Testis (tissue), 3 donors: ENCODE data around the gene PRPF4. TPM values are rescaled to one million over a fixed set of nuclear protein-coding genes. Genes with fewer than 3 reads are reported as not detected.
"Not testable (repeated sequence)": the region's sequence is repeated elsewhere in the genome, so short reads cannot be mapped to it uniquely, and the experiment has no call there.

Experiments used
- DNase-seq: peaks from one replicate; pipeline ENCODE4 v3.0.0-alpha.2; 2019
- H3K27ac ChIP-seq, 2 donors: fragments of 200-600 bp; sonication (generic); one replicate each; pipeline ENCODE4 v1.5.1; 2019
- H3K27me3 ChIP-seq: fragments of 200-600 bp; sonication (generic); one replicate; pipeline ENCODE4 v1.5.1; 2019
- H3K36me3 ChIP-seq: fragments of 200-600 bp; sonication (generic); one replicate; pipeline ENCODE4 v1.5.1; 2017; ENCODE audit warnings: low read depth; ENCODE audit errors: missing control alignments
- H3K4me1 ChIP-seq: fragments of 200-600 bp; sonication (generic); one replicate; pipeline ENCODE4 v1.5.1; 2019
- H3K4me3 ChIP-seq, 2 donors: fragments of 200-600 bp; sonication (generic); one replicate each; pipeline ENCODE4 v1.5.1; 2017 to 2019
- H3K9me3 ChIP-seq: fragments of 200-600 bp; sonication (generic); one replicate; pipeline ENCODE4 v1.5.1; 2017
- POLR2A ChIP-seq: fragments of 450-650 bp; IDR thresholded peaks from one replicate; pipeline ENCODE4 v1.6.1; 2017; ENCODE audit warnings: antibody characterized with exemption, mild to moderate bottlenecking, moderate library complexity
- WGBS, 2 donors: methylation state at CpG; one replicate each; pipeline ENCODE4 v1.1.5; 2018; 5-methylcytosine and 5-hydroxymethylcytosine counted together
- intact Hi-C: fragments of 100-400 bp; cut with DNase I; formaldehyde crosslinking; loops from one replicate; pipeline ENCODE4 v1.15.1; 2023; ENCODE audit warnings: low total_unique reads
- polyA plus RNA-seq: library from polyadenylated mRNA; stranded (reverse); fragments of 350-450 nt; fragmentation: Illumina TruSeq; extraction: RNeasy Lipid Tissue Mini Kit (QIAGEN cat#74804); gene quantifications from one replicate; pipeline ENCODE4 v1.2.3, GENCODE V29; 2014; ENCODE audit warnings: low read depth, low replicate concordance; ENCODE audit not compliant: insufficient read depth
- total RNA-seq, 2 donors: library from RNA; depleted of rRNA; stranded (reverse); fragments of >200 nt; gene quantifications; one replicate each; pipeline ENCODE4 v1.2.3, GENCODE V29; 2016
- TF ChIP-seq, protein P1 (sequence below), 3 experiments: fragments of 450-650 bp in 2 of 3; fragments of 200-600 bp in 1 of 3; sonication (generic) in 1 of 3; IDR thresholded peaks; one replicate each; pipeline ENCODE4 v1.5.1; 2016 to 2019; ENCODE audit warnings: antibody characterized with exemption in 3 of 3, mild to moderate bottlenecking in 2 of 3, moderate library complexity in 1 of 3

The PRPF4 gene
- total and polyA plus RNA-seq, 3 donors from 2014 or later, result 27.3 to 30.3 (median 29.9) TPM

DNA sequence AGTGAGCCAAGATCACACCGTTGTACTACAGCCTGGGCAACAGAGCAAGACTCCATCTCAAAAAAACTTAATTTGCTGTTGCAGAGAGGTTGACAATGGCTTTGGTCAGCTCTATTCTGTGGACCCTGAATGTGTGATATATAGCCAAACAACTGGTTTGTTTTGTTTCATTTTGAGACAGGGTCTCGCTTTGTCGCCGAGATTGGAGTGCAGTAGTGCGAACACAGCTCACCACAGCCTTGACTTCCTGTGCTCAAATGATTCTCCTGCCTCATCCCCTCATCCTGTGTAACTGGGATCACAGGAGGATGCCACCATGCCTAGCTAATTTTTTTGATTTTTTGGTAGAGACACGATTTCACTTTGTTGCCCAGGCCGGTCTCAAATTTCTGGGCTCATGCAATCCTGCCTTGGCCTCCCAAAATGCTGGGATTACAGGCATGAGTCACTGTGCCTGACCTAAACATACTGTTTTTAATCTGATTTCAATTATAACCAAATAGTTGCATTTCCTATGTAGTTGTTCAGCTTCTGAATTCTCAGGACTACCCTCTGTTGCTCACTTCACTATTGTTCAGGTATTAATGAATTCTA, 17.9 kb downstream of the PRPF4 start:
- H3K27ac ChIP-seq, result no peak overlapping the region
- TF ChIP-seq, protein P1, sequence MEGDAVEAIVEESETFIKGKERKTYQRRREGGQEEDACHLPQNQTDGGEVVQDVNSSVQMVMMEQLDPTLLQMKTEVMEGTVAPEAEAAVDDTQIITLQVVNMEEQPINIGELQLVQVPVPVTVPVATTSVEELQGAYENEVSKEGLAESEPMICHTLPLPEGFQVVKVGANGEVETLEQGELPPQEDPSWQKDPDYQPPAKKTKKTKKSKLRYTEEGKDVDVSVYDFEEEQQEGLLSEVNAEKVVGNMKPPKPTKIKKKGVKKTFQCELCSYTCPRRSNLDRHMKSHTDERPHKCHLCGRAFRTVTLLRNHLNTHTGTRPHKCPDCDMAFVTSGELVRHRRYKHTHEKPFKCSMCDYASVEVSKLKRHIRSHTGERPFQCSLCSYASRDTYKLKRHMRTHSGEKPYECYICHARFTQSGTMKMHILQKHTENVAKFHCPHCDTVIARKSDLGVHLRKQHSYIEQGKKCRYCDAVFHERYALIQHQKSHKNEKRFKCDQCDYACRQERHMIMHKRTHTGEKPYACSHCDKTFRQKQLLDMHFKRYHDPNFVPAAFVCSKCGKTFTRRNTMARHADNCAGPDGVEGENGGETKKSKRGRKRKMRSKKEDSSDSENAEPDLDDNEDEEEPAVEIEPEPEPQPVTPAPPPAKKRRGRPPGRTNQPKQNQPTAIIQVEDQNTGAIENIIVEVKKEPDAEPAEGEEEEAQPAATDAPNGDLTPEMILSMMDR (IDR thresholded peaks at IDR 0.05), result no peak
- no peak for TF ChIP-seq POLR2A
- H3K27me3 ChIP-seq, result no peaks in the 10 kb centered on the region
- H3K9me3 ChIP-seq, result no peaks in the 10 kb centered on the region
- no peaks in the 10 kb centered on the region for H3K36me3 ChIP-seq
- 87 to 91% methylated on average over 7 of the region's 7 CpGs for WGBS, 2 donors
- no peak for DNase-seq
- intact Hi-C loops, result no loop called here
- no peak overlapping the region for H3K4me3 ChIP-seq
- no peaks in the 10 kb centered on the region for H3K4me1 ChIP-seq

DNA sequence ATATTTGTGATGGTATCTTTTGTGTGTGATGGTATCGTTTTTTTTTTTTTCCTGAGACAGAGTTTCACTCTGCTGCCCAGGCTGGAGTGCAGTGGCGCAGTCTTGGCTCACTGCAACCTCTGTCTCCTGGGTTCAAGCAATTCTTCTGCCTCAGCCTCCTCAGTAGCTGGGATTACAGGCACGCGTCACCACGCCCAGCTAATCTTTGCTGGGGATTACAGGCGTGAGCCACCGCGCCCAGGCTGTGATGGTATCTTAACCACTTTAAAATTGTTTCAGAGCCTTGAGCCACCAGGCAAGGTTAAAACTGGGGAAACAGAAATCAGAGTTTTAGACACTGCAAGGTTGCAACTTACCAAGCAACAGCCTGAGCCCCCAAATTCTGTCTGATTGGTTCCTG, 20.8 kb downstream of the PRPF4 start:
- DNase-seq, H3K9me3 ChIP-seq, intact Hi-C loops, H3K4me3 ChIP-seq, H3K36me3 ChIP-seq, H3K27me3 ChIP-seq, H3K27ac ChIP-seq, H3K4me1 ChIP-seq: not testable (repeated sequence)
- WGBS, 2 donors, result 82 to 90% methylated on average over 8 of the region's 8 CpGs

DNA sequence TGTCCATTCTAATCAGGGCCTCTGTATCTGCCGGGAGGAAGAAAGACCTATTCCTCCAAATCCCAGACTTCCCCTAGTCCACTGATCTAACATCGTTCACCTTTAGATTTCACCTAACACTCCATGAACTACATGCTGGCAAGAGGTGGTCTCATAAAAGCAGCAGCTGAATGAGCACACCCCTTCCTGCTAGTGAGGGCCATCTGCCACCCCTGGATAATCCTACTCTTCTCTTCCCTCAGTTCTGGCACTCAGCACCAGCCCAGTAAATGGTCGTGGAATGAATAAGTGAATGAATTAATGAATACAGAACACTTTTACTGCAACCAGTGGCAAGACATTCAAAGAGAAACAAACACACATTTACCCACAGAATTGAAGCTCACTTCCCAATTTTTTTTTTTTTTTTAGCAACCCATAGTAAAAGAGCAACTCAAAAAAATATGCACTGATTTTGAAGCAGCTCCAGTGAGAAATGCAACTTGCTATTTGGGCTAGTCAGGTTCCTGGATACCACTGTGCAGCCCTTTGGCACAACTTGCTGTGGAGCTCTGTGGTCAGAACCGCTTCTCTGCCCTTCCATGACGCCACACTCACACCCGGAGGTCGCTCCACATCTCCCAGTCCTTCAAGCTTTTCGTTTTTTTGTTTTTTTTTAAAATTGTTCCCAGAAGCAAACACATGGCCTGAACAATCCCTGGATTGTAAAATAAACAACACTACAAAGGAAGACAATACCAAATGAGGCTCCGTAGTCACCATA, 21.5 kb downstream of the PRPF4 start:
- 74 to 80% methylated on average over 9 of the region's 9 CpGs for WGBS, 2 donors
- H3K4me1 ChIP-seq, result no peaks in the 10 kb centered on the region
- intact Hi-C loops, result no loop called here
- no peaks in the 10 kb centered on the region for H3K36me3 ChIP-seq
- DNase-seq, result no peak
- no peaks in the 10 kb centered on the region for H3K9me3 ChIP-seq
- no peak overlapping the region for H3K4me3 ChIP-seq
- H3K27ac ChIP-seq, result no peak overlapping the region
- H3K27me3 ChIP-seq, result no peaks in the 10 kb centered on the region
- TF ChIP-seq, protein P1 (IDR thresholded peaks at IDR 0.05), result no peak
- TF ChIP-seq POLR2A, result no peak

DNA sequence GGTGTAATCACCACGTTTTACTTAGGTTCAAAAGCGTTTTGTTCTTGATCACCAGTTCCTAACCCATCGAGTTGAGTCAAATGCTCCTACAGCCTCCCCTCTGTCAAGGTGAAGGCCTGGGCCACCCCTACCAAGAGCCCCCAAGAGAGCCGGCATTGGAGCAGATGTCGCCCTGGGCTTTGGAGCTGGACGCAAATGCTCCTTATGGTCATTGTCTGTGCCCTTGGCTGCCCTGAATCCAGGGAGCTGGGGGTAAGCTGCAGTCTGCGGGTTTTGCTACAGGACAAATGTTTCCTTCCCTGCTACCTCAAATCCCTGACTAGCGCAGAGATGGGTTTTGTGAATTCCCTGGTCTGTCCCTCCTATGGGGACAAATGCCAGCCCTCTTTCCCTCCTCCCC, 22.9 kb downstream of the PRPF4 start:
- intact Hi-C loops, result no loop called here
- 86 to 97% methylated on average over 6 to 8 of the region's 8 CpGs for WGBS, 2 donors

More for the DNA sequence above, 22.9 kb downstream of the PRPF4 start:
- no peaks in the 10 kb centered on the region for H3K9me3 ChIP-seq
- TF ChIP-seq, protein P1 (IDR thresholded peaks at IDR 0.05), result no peak
- TF ChIP-seq POLR2A, result no peak
- H3K4me1 ChIP-seq, result no peaks in the 10 kb centered on the region
- no peak for DNase-seq
- H3K4me3 ChIP-seq, result no peak overlapping the region
- no peak overlapping the region for H3K27ac ChIP-seq
- H3K36me3 ChIP-seq, result no peaks in the 10 kb centered on the region
- H3K27me3 ChIP-seq, result no peaks in the 10 kb centered on the region
